A549 treated with CORT108297 at 1 μM for 4 hours (cell line): ENCODE results near the gene DEPDC7. TPM values are rescaled to one million over a fixed set of nuclear protein-coding genes. Genes with fewer than 3 reads are reported as not detected.

ENCODE experiments used
- total RNA-seq: library from RNA; stranded (reverse); fragments of 200-300 nt; extraction: Qiagen RNA extraction; gene quantifications from 5 replicates; pipeline ENCODE4 v1.2.3, GENCODE V29; 2022

The DEPDC7 gene
- total RNA-seq = 6.5 to 10.1 TPM (median 7.8 TPM) in 5 replicates

DNA sequence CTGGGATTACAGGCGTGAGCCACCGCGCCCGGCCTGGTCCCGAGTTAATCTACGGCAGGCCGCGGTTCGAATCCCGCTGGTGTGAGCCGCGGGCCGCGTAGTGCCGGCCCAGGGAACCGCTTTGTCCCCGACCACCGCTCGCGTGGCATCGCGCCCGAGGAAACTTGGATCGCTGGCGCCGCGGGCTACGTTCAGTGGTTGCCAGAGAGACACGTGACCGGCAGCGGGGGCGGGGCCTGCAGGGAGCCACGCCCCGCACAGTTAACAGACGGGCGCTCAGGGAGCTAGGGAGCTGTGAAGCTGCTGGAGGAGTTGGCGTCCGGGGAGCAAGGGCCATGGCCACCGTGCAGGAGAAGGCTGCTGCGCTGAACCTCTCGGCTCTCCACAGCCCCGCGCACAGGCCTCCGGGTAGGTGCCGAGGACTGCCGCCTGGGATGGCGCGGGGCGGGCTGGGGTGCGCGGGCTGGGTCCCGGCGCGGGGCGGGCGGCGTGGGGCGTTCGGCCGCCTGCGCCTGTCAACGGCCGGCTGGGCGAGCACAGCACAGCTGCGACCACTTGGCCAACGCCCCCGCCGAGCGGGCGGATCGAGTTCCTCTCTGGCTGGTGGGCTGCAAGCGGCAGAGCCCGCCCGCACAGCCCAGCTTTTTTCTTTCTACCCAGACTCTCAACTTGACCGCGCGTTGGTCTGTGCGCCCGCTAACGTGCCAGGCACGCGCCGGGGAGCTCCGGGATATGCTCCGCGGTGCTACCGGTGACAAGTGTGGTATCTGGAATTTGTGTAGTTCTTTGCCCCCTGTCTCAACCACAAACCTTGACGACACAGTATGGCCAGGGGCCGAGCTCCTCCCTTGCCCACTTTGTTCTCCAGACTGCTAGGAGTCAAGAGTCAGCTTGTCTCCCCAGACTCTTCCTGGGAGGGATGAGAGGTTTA, at the start of gene DEPDC7:
DEPDC7 (plus strand) TSS at position 258 of the 931 bp plus-strand sequence; CDS start at position 336, 78 bp downstream.

DNA sequence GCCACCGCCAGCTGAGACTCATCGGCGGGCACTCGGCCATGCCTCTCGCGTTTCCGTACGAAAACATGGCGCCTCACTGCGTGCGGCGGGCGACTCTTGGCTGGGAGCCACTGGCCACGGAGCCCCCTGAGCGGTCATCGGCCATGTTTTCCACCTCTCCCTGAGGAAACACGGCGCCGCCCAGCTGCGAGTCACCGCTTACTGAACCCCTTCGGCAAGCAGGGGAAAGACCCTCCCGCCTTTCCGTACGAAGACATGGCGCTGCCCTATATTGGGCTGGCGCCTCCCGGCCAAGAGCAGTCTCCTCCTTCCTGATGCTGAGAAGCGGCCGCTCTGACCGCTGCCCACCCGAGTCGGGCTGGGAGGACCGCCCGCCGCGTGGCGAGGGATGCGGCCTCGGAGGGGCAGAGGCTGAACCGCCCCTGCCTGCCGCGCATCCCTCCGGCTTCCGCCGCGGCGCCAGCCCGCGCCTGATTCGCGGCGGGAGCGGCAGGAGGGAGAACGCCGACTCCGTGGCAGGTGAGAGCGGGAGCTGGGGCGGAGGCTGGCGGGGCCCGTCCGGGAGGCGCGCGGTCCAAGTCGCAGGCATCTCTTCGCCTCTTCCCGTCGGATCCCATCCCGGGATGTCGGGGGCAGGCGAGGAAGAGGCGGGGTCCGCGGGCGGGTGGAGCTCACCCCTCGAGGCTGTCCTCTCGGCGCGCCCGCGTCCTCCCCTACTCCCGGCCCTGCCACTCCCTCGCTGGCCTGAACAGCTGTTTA, 23.8 kb downstream of the DEPDC7 start, which contains the start of gene TCP11L1:
TCP11L1 (plus strand) TSS at position 299 of the 759 bp plus-strand sequence. CDS start 4,202 bp downstream, outside the sequence.

Other genes starting within 250 kb of the DEPDC7 start
- gene CCDC73, start 221.2 kb upstream of the DEPDC7 start, total RNA-seq = 0.03 TPM in 1 of 5 replicates, not detected in the others
- 0.57 to 0.76 TPM (median 0.72 TPM) in 5 replicates for gene PRRG4, start 186.0 kb upstream of the DEPDC7 start, total RNA-seq
- gene QSER1, start 123.1 kb upstream of the DEPDC7 start, total RNA-seq = 13.2 to 18.9 TPM (median 18.2 TPM) in 5 replicates
- 15.2 to 23.7 TPM (median 19.8 TPM) in 5 replicates for gene TCP11L1, start 23.7 kb downstream of the DEPDC7 start, total RNA-seq
- 24.9 to 30.1 TPM (median 26.1 TPM) in 5 replicates for gene CSTF3, start 145.6 kb downstream of the DEPDC7 start, total RNA-seq
- gene HIPK3, start 241.5 kb downstream of the DEPDC7 start, total RNA-seq = 12.2 to 17.8 TPM (median 15.2 TPM) in 5 replicates